ENCODE measurements around the gene NRG2.

DNA sequence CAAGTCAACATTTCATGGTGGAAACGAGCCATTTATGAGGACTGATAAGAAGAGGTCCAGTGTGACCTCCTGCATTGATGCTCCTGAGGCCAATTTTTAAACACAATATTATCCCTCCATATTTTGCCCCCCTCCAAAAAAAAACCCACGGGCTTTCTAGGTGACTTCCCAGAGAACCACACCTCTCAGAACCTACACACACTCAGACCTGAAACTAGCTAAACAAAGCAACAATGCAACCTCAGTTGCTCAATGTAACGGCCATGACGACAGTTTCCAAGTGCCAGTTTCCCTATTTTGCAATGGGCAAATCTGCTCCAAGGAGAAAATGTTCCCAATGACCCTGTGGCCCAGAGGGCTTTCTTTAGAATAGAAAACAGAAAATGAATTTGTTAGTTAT, 3.5 kb downstream of the NRG2 start:
- TF ChIP-seq, protein P1, sequence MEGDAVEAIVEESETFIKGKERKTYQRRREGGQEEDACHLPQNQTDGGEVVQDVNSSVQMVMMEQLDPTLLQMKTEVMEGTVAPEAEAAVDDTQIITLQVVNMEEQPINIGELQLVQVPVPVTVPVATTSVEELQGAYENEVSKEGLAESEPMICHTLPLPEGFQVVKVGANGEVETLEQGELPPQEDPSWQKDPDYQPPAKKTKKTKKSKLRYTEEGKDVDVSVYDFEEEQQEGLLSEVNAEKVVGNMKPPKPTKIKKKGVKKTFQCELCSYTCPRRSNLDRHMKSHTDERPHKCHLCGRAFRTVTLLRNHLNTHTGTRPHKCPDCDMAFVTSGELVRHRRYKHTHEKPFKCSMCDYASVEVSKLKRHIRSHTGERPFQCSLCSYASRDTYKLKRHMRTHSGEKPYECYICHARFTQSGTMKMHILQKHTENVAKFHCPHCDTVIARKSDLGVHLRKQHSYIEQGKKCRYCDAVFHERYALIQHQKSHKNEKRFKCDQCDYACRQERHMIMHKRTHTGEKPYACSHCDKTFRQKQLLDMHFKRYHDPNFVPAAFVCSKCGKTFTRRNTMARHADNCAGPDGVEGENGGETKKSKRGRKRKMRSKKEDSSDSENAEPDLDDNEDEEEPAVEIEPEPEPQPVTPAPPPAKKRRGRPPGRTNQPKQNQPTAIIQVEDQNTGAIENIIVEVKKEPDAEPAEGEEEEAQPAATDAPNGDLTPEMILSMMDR (conservative IDR thresholded peaks at IDR 0.05; ENCODE audit: low read depth, low read length): no peak
- TF ChIP-seq EZH2 (IDR thresholded peaks at IDR 0.05; ENCODE audit: low read length, unreplicated experiment): no peak

All from PC-3 (cell line).